Fibroblast of gingiva (primary cell): ENCODE results near the gene CALML5.

ENCODE experiments used
- DNase-seq: peaks from one replicate; pipeline ENCODE4 v3.0.0-alpha.2; 2011; ENCODE audit warnings: low read depth

CALML5 gene

DNA sequence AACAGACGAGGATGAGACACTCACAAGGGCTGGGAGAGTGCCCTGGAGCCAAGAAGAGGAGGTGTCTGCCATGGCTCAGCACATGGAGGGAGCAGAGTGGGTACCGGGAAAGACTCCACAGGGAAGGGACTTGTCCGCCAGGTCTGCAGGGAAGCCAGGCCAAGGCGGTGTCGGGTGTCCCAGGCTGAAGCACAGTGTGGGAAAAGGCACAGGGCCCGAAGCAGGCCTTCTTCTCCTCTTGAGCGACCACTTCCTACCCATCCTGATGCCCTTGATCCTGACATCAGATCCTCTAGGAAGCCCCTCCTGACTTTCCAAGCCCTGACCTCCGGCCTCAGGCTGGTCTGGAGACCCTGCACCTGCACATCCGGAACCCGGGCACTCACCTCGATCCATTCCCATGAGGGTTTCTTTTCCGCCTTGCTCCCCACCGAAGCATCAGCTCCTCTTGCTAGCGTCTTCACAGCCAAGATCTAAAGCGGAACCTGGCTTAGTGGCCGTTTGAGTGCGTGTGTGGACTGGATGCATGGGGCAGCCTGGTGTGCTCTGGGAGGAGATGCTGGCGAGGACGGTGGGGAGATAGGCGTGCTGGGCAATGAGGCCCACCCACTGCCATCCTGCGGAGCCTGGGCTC lies 33.8 kb upstream of the CALML5 start:
- no peak for DNase-seq

DNA sequence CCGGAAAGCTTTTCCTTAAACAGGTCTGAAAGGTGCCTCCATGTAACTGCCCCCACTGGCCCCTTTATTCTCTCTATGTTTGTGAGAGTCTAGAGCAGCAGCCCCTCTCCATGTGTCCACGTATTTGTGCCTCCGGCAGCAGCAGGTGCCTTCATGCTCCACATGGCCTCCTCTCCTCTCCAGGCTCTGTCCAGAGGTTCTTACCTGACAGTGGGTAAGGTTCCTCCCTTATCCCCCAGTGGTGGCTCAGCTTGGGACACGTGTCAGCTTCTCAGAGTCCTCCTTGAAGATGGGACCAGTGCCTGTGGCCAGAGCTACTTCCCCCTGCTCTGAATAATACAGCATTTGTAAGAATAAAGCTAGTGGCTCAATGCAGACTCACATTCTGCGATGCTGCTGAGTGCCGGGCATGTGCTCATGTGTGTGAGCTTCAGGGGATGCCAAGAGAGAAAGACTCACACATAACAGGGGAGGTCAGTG lies 33.3 kb upstream of the CALML5 start:
- DNase-seq, result no peak

DNA sequence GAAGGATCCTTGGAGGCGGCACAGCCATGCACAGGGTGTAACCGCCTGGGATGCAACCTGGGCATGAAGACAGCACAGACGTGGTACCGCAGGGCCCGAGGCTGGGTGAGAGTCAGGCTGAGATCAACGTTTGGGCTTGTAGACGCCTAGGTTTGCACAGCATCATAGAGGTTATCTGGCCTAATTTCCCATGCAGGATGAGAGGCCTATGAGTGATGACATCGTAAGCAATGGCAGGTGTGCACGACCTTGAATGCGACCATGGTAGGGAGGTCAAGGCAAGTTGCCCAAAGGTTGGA lies 32.9 kb upstream of the CALML5 start:
- DNase-seq, result no peak

DNA sequence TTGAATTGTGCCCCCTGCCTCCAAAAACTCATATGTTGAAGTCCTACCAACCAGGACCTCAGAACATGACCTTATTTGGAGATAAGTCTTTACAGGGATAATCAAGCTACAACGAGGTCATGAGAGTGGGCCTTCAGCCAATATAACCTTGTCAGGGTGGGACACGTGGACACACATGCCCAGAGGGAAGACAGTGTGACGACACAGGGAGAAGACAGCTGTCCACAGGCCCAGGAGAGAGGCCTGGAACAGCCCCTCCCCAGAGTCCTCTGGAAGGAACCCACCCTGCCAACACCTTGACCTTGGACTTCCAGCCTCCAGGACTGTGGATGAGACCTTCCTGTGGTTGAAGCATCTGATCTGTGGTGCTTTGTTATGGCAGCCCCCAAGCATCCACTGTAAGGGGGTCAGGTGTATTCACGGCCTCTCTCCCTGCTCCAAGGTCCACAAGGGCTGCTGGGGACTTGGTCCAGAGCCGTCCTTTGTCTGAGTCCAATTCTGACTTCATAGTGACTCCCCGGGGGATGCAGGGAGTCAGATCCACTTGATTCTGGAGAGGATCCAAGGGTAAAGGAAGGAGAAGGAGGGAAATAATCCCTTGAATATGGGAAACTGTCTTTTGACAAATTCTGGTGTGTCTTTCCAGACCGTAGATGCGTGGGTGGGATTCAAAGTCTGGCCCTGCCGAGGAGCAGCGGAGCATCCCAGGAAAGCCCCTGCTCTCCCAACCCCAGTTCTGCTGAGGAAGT lies 32.4 kb upstream of the CALML5 start:
- DNase-seq, result no peak

DNA sequence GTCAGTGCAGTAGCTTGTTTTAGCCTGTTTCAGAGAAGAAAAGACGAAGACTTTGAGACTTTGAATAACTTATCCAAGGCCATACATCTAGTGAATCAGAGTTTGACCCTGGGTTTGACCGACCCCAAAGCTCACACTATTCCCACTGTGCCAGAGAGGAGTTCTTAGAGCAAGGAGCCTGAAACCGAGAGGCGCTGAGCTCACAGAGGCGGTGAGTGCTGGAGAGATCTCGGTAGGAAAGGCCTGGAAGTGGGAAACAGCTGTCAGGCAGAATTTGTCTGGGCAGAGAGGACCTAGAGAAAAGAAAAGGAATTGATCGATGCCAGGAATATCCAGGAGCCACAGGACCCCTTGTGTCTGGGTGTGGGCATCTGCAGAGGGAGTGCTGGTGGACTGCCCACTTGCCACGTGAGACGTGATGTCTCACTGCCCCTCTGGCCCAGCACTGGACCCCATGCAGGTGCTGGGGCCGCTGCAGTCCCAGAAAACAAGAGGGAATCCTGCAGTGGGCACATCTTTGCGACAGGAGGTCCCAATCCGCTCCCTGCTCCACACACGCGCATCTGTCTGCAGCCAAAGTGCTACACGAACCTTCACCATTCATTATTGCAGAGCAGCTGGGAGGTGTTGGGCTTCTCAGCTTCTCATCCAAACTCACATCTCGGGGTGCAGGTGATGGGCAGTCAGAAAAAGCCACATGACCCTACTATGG lies 31.6 kb upstream of the CALML5 start:
- DNase-seq, result no peak

DNA sequence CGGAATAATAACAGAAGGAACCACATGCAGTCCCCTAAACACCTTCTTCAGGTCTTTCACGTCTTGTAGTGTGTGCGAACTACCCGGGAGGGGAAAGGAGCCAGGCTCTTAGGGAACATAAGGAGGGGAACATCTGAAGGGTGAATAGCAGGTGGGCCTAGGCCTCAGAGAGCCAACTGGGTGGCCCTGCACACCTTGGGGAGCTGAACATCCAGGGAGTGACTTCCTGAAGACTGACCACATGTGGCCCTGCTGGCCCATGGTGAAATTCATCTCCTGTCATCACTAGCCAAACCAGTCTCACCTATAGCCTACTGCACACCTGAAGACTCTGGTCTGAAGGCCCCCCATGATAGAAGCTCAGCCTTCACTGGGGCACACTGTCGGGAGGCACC lies 31.0 kb upstream of the CALML5 start:
- DNase-seq, result no peak

DNA sequence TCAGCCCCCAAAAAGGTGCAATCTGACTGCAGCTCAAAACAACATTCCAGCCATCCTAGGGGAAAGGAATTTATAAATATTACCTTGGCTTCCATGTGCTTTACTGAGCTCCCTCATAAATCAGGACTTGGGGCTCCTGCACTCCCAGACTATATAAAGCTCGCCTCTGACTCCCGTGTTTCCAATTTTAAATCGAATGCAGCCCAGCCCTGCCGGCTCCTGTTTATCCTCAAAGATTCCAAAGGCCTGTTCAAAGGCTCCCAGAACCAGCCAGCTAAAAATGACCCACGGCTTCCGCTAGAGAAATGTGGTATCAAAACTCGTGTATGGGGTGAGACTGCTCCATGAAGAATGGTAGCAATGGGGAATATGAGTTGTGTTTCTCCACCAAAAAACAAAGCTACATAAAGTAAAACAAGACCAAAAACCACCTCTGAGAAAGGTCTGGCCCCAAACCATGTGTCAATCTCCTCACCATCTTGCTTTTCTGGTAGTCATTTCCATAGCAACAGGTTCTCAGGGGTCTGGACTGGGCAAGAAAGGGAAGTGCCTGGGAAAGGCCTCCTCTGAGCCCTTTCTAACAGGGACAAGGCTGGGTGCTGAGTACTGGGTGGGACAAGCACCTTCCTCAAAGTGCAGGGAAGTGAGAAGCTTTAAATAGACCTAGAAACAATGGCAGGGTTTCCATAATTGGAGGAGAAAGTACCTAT lies 30.5 kb upstream of the CALML5 start:
- no peak for DNase-seq

DNA sequence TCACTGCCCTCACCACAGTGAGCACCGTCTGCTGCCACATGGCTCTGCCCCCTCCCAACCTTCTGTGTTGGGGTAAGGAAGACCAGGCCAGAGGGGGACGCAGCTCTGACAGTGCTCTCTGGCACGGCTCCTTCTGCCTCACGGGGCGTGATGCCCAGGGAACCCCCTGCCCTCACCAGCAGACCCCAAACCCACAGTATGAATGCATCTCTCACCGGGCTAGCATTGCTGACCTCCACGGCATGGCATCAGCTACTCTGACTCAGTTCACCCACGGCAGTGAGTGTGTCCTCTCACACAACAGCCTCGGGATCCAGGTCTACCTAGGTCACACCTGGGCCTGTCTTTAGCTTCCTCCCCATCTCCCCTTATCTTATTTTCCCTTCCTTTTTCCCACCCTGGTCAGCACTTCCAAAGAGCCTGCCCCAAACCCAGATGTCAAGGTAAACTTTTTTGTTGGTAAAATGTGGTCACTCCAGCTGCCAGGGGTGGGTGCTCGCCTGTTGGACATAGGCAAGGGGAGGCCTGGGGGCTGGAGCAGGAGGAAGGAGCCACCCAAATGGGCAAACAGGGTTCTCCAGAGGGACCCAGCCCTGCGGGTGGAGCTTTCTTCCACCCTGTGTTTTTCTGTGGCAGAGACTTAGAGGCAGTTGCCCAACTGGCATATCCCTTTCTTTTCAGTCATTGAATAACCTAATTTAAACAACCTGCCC lies 29.8 kb upstream of the CALML5 start:
- DNase-seq, result no peak

DNA sequence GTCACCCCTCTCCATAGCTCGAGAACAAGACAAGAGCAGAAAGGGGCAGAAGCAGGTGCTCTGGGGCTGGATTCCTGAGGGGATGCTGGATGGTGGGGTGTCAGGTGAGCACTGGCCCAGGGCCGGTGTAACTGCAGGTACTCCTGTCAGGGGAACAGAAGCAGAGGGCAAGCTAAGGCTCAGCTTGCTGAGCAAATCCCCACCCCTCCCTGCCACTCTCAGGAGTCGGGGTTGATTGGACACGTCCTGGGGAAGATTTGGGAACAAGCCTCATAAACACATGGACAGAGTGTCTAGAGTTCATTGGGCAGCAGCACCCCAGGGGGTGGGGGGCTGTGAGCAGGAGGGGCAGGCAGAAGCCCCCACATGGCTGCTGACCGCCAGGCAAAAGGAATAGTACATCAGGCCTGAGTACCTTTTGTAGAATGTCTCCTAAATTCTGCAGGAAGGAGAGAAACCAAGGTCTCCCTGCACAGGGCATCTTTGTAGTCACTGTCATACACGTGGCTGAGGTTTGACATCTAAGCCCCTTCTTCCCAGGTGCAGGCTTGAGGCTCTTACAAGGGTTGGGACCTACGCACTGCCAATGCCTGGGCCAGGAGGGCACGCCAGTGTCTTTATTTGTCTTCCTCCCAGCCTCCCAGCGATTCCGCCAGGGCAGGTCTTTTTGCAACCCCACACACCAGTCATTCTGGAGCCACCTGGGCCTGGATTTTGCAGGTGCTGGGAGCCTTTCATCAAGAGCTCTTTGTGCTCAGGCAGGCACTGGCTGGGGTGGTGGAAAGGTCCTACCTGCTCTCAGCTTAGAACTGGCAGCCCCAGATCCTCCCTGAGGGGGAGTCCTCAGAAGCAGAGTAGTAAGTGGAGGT lies 28.2 kb upstream of the CALML5 start:
- DNase-seq, result no peak

DNA sequence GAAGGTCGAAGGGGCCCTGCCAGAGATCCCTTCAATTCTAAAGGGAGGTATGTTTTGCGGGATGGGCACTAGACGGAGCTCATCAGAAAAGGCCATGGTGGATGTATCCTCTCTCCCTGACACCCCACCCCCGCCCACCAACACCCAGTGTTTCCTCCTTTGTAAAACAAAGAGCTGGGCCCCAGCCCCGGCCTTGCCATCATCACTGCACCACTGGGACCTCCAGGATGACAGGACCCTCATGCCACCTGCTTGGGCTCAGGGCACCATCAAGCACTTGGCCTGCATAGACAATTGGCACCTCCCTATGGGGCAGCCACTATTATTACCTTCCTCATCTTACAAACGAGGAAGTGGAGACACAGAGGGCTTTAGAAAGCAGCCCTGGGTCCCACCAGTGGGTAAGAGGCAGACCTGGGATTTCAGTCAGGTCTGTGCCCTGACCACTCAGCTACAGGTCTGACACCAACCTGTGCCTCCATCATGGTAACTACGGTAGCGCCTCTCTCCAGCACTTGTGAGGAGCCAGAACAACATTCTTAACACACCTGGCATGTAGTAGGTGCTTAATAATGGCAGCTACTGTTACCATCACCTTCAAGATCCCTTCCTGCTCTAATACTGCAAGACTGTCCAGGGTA lies 27.4 kb upstream of the CALML5 start:
- no peak for DNase-seq

DNA sequence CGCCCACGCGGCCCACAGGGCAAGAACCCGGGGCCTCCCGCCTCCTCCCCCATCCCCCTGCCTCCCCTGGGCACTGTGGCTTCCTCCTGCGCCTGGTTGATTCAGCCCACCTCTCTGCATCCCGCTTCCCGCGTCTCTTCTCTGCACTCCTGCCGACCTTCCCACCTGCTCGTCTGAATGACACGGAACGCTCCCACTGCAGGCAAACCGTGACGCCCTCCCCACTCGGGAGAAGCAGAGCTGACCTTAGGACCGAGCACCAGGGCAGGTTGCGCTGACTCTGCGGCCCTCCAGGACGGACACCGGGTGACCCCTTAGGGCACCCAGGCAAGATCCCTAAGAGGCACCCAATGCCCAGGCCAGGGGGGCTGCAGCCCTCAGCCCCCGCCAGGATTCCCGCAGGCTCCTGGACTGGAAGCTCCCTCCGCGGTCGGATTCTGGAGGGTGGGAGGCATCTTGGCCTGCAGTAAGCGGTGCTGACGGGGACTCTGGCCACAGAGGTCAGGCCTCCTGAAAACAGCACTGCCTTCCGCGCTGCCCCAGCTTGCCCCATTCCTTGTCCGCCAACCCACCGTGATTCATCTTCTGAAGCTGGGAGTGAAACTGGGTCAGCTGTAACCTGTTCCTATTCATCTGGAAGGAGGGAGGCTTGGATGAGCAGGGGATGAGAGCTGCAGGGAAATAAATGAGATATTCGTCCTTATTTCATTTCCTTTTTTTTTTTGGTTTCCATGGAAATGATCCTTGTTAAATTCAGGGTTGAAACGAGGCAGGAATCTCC lies 26.4 kb upstream of the CALML5 start:
- DNase-seq, result no peak

DNA sequence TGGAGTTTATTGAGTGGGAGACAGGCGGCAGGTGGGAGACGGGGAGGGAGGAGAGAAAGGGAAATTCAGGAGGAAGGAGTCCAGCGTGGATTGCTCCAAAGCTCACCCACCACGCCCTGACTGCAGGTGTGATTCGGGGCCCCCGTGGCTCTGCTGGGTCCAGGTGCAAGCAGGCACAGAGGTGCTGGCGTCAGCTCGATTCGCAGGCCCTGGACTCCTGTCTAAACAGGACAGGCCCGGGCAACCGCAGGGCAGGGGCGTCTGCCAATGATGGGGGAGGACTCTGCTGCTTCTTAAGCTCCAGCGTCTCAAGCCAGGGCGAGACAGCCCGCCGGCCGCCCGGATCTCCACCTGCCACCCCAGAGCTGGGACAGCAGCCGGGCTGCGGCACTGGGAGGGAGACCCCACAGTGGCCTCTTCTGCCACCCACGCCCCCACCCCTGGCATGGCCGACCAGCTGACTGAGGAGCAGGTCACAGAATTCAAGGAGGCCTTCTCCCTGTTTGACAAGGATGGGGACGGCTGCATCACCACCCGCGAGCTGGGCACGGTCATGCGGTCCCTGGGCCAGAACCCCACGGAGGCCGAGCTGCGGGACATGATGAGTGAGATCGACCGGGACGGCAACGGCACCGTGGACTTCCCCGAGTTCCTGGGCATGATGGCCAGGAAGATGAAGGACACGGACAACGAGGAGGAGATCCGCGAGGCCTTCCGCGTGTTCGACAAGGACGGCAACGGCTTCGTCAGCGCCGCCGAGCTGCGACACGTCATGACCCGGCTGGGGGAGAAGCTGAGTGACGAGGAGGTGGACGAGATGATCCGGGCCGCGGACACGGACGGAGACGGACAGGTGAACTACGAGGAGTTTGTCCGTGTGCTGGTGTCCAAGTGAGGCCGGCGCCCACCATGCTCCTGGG lies 25.5 kb upstream of the CALML5 start, which contains the start of gene CALML3:
Gene CALML3, plus strand, starts transcription at position 321 of the 920 bp plus-strand sequence. Its CDS starts 125 bp downstream, at position 446.
- no peak for DNase-seq

DNA sequence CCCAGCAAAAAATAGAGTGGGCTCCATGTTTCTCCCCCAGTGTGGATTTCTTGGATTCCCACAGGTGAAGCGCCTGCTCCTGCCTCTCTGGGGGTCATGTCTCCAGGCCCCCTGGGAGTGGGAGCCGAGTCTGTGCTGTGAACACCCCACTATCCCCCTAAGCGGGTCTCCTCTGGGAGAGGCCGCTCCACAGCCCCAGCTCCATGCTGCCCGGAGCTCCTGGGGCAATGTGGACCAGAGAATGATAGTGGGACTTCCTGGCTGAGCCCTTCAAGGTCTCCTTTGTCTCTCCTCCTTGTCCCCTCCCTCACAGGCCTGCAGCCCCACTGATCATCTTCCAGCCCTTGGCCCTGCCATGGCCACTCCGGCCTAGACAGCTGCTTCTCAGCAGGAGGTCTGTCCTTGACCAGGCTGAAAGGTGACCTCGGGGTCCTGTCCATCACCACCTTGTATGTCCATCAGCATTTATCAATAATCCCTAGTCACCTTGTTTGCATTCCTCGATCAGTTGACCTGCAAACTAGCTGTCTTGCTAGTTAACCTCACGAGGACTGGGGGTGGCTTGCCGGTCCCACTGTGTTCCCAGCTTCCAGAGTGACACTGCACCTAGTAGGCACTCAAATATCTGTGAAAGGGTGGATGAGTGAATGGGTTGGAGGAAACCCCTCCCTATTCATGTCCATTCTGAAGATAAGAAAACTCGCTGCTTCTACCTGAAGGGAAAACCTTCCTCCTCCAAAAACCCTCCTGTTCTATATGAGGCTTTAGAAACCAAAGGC lies 24.6 kb upstream of the CALML5 start:
- no peak for DNase-seq

DNA sequence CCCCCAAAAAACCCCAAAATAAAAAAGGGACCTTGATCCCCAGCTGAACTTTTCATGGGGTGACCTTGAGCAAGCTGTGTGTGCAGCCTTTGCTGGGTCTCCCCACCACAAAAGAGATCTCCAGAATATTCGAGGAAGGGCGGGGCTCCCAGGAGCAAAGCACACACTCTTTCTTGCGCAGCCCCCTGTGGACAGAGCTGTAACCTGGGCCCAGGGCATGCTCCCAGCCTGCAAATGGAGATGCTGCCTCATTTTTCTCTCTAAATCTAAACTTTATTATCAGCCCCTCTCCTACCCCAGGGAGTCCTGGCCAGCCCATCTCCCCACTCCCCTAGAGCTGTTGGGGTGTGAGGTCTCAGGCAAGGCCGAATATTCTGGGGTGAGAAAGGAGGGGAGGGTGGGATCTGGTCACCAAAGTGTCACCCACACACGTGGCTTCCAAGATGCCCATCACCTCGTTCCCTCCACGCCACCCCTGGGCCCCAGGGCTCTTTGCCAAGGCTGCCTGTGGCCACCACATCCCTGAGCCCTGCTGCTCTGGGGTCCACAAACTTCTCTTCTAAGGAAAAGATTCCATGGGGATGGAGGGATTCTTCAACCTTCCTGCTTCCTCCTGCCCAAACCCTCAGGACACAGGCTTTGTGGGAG lies 23.7 kb upstream of the CALML5 start:
- DNase-seq, result no peak

DNA sequence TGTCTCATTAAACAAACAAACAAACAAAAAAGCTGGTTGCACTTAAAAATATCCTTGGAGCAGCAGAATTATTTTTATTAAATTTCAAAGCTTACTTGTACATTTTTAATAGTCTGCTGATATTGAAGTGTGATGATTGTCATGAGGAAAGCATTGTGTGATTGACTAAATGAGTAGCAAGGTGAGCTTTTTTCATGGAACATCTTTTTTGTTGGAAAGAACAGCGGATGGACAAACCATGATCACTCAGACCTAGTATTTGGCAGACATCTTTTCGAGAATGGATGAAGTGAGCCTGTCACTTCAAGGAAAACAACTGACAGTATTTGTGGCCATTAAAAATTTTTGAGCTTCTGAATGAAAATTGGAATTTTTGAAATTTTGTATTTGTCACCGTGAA lies 19.7 kb upstream of the CALML5 start:
- DNase-seq, result no peak

DNA sequence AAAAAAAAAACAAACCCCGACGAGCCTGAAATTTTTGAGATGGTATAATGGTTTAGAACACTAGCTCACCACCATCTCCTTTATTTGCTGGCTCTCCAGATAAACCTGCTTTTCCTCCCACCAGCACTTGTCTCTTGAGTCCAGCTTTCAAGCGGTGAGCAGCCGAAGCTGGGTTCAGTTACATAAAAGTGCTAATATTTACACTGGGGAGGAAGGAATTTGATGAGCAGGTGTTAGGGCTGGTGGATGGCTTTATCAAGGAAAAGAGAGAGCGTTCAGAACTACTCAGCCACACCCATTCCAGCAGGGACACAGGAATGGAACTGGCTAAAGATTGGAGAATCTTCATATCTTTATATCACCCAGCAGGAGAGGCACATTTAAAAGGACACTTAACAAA lies 18.8 kb upstream of the CALML5 start:
- no peak for DNase-seq

DNA sequence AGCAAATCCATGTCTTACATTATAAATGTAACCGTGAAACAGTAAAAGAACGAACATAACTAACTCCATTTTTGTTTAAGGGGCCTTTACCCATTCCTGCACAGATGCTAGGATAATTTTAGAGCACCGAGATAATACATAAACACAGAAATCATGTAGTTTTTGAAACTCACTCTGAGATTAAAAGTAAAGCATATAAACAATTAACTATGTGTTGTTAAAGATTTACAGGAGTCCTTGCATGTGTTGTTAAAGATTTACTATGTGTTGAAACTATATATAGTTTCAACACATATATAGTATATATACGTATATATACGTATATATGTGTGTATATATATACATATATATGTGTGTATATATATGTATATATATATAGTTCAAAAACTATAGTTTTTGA lies 18.2 kb upstream of the CALML5 start:
- no peak for DNase-seq
